Measurements from ENCODE around the gene CALHM6. TPM values are rescaled to one million over a fixed set of nuclear protein-coding genes. Genes with fewer than 3 reads are reported as not detected.

CALHM6 gene
- total RNA-seq, 4 donors from 2014 or later = 1.2 to 3.0 TPM; not detected in 2

DNA sequence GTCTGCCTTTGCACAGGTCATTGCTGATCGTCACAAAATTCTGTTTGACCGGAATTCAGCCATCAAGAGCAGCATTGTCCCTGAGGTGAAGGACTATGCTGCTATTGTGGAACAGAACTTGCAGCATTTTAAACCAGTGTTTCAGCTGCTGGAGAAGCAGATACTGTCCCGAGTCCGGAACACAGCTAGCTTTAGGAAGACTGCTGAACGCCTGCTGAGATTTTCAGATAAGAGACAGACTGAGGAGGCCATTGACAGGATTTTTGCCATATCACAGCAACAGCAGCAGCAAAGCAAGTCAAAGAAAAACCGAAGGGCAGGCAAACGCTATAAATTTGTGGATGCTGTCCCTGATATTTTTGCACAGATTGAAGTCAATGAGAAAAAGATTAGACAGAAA lies 24.6 kb upstream of the CALHM6 start:
- intact Hi-C loops (cut with DNase I) = no loop called here
- DNase-seq (ENCODE audit: extremely low spot score) = no peak
- Histone ChIP-seq H3K9me3 (no peaks in the 10 kb centered on the region), H3K4me3 (no peak overlapping the region), H3K36me3 (peaks cover 5 to 42% (median 9%) of the 10 kb centered on the region in 4 donors), H3K27ac (replicated peaks in 1 of 4) (no peak overlapping the region), H3K27me3 (no peaks in the 10 kb centered on the region), H3K4me1 (no peaks in the 10 kb centered on the region)
- TF ChIP-seq EP300 (IDR thresholded peaks at IDR 0.05) (no peak), POLR2A (IDR thresholded peaks at IDR 0.05; ENCODE audit: low read depth) (no peak), POLR2AphosphoS5 (IDR thresholded peaks at IDR 0.05) (no peak)
- TF ChIP-seq, protein P1, sequence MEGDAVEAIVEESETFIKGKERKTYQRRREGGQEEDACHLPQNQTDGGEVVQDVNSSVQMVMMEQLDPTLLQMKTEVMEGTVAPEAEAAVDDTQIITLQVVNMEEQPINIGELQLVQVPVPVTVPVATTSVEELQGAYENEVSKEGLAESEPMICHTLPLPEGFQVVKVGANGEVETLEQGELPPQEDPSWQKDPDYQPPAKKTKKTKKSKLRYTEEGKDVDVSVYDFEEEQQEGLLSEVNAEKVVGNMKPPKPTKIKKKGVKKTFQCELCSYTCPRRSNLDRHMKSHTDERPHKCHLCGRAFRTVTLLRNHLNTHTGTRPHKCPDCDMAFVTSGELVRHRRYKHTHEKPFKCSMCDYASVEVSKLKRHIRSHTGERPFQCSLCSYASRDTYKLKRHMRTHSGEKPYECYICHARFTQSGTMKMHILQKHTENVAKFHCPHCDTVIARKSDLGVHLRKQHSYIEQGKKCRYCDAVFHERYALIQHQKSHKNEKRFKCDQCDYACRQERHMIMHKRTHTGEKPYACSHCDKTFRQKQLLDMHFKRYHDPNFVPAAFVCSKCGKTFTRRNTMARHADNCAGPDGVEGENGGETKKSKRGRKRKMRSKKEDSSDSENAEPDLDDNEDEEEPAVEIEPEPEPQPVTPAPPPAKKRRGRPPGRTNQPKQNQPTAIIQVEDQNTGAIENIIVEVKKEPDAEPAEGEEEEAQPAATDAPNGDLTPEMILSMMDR (IDR thresholded peaks at IDR 0.05) = no peak
- 96% methylated on average over 7 of the region's 7 CpGs for whole genome bisulfite sequencing

DNA sequence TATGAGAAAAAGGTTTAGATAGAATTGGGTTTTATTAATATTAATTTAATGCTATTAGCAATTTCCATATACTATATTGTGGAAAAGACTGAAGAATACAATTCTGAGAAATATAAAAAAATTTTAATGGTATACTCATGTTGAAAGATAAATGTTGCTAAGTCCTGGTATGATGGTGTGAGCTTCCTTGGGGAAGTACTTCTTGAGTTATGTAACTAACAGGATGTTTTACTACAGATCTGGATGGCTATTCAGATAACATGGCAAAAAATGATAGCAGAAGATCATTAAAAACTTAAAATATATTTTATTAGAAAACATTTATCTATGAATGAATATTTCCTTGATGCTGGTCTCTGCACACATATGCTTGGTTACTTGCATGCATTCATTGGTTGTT lies 23.5 kb upstream of the CALHM6 start:
- no peaks in the 10 kb centered on the region for H3K9me3 ChIP-seq
- no peak for DNase-seq (ENCODE audit: extremely low spot score)
- peaks cover 3 to 33% (median 7%) of the 10 kb centered on the region in 4 donors for H3K36me3 ChIP-seq
- no peak overlapping the region for H3K4me3 ChIP-seq
- H3K4me1 ChIP-seq = no peaks in the 10 kb centered on the region
- no peak overlapping the region for H3K27ac ChIP-seq (replicated peaks in 1 of 4)
- no peaks in the 10 kb centered on the region for H3K27me3 ChIP-seq
- TF ChIP-seq POLR2A (IDR thresholded peaks at IDR 0.05; ENCODE audit: low read depth) (no peak), POLR2AphosphoS5 (IDR thresholded peaks at IDR 0.05) (no peak), EP300 (IDR thresholded peaks at IDR 0.05) (no peak)
- TF ChIP-seq, protein P1 (IDR thresholded peaks at IDR 0.05) = no peak
- intact Hi-C loops (cut with DNase I) = no loop called here

DNA sequence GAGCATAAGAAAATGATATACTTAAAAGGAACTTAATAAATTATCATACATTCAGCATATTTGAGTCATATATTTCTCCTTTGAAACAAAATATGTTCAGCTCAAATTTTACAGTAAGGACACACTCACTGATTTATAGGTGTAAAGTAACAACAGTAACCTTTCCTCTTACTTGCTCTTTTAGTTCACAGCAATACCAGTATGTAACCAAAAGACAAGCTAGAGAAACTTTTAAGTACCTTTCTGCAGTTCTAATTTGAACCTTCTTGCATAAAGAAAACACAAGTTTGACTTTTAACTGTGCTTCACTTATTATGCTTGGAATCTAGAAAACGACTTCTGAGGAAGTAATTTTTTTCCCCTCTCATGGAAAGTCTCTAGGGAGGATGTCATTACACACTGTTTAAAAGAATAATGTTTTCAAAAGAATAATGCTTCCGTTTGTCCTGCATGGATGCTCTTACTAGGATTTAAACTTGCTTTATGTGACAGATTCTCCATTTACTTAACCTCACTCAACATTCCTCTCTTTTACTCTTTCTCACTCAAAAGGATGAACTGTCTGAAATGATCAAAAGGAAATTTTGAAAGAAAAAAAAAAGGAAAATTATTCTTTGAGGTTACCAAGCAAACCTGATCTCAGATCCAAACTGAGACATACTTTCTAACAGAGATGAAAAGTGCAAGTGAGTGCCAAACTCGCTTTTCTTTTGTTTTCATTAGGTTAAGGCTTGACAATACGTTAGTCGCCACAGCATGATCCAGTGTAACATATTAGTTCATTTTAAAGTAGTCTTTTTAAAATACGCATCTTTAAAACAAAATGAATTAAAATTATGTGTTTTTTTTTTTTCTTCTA lies 22.4 kb upstream of the CALHM6 start:
- Histone ChIP-seq H3K4me1 (no peaks in the 10 kb centered on the region), H3K36me3 (peaks cover 0 to 26% (median 7%) of the 10 kb centered on the region in 4 donors), H3K27me3 (no peaks in the 10 kb centered on the region), H3K9me3 (no peaks in the 10 kb centered on the region), H3K27ac (replicated peaks in 1 of 4) (no peak overlapping the region), H3K4me3 (no peak overlapping the region)
- intact Hi-C loops (cut with DNase I) = no loop called here
- WGBS = 59% methylated on average over 6 of the region's 6 CpGs
- TF ChIP-seq POLR2A (IDR thresholded peaks at IDR 0.05; ENCODE audit: low read depth) (no peak), EP300 (IDR thresholded peaks at IDR 0.05) (no peak), POLR2AphosphoS5 (IDR thresholded peaks at IDR 0.05) (no peak)
- TF ChIP-seq, protein P1 (IDR thresholded peaks at IDR 0.05) = no peak
- DNase-seq (ENCODE audit: extremely low spot score) = no peak

DNA sequence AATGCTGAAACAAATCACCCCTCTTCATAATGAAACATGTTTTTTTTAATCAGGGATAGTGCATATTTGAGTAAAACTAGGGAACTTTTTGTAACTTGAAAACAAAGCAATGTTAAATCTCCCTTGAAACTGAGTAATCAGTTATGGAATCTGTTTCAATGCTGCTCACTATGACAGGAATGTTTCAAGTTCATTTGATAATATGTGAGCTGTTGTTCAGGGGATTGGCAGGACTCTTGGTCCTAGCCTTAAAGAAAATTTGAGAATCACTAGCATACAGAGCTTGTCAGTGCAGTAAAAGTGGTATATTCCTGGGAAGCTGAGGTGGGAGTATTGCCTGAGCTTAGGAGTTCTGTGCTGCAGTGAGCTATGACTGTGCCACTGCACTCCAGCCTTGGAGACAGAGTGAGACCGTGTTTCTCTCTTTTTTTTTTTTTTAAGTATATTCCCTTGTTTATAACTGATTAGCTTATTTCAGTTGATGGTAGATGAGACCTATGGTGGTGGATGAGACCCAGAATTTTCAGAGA lies 21.6 kb upstream of the CALHM6 start:
- Histone ChIP-seq H3K9me3 (no peaks in the 10 kb centered on the region), H3K4me3 (no peak overlapping the region), H3K27ac (replicated peaks in 1 of 4) (no peak overlapping the region), H3K36me3 (peaks cover 0 to 21% (median 7%) of the 10 kb centered on the region in 4 donors), H3K27me3 (no peaks in the 10 kb centered on the region), H3K4me1 (no peaks in the 10 kb centered on the region)
- no peak for DNase-seq (ENCODE audit: extremely low spot score)
- WGBS = 75% methylated on average over 1 of the region's 1 CpG
- no peak for TF ChIP-seq POLR2AphosphoS5 (IDR thresholded peaks at IDR 0.05)
- TF ChIP-seq, protein P1 (IDR thresholded peaks at IDR 0.05) = no peak
- TF ChIP-seq POLR2A (IDR thresholded peaks at IDR 0.05; ENCODE audit: low read depth) = no peak
- no peak for TF ChIP-seq EP300 (IDR thresholded peaks at IDR 0.05)
- intact Hi-C loops (cut with DNase I) = no loop called here
